H1 (cell line): Measurements from ENCODE around the gene OR6C3. TPM values are rescaled to one million over a fixed set of nuclear protein-coding genes. Genes with fewer than 3 reads are reported as not detected.

Source experiments
- EP300 ChIP-seq, 2 experiments: IDR thresholded peaks; 1 replicate in 1 of 2; 2 replicates in 1 of 2; pipeline ENCODE4 v1.6.1; 2011 to 2012; ENCODE audit warnings: low read depth in 2 of 2, low read length in 2 of 2, mild to moderate bottlenecking in 2 of 2, borderline replicate concordance in 1 of 2, inconsistent platforms in 1 of 2, moderate library complexity in 1 of 2
- polyA plus RNA-seq, 7 experiments: library from polyadenylated mRNA; depleted of rRNA in 3 of 7; stranded (reverse) in 5 of 7; unstranded in 2 of 7; fragments of >200 nt in 5 of 7; fragments of 200-250 nt in 2 of 7; gene quantifications; 1 replicate in 5 of 7; 2 replicates in 1 of 7; 4 replicates in 1 of 7; pipeline versions ENCODE4 v1.2.1 to v1.2.3, GENCODE V29; 2011 to 2013; ENCODE audit warnings: missing spikeins in 2 of 7, mixed read lengths in 2 of 7
- total RNA-seq: library from RNA; stranded (reverse); fragmentation: NEBNext Ultra II Directional; extraction: Animal tissue kit (Norgen Biotek cat#: 25700); gene quantifications from 2 replicates; pipeline ENCODE4 v1.2.1, GENCODE V29; 2021

The OR6C3 gene
- total and polyA plus RNA-seq, 2 of the 8 experiments (the other 6 are each of a cell fraction or from before 2014, with no cell fraction given): not detected

- no peak for TF ChIP-seq EP300 (IDR thresholded peaks at IDR 0.05; ENCODE audit: borderline replicate concordance in 1 of 2, low read depth in 2 of 2, low read length in 2 of 2)
- TF ChIP-seq, all 59 proteins: peak for 0
Measured at GRCh38 chr12:55296469-55296868, 34.1 kb upstream of the OR6C3 start, which contains the start of gene OR6C6 (continued).
